ENCODE results near the gene KDM3B. TPM values are rescaled to one million over a fixed set of nuclear protein-coding genes. Genes with fewer than 3 reads are reported as not detected.
A peak's percentile ranks its signal among the peaks of the same experiment; 100 is the strongest.

The KDM3B gene
- total RNA-seq, 6 experiments from 2014 or later, result 13.7 to 19.7 (median 18.3) TPM

- H3K4me1 ChIP-seq, result peaks cover 0 to 17% (median 5%) of the 10 kb centered on the region in 4 donors
- H3K27me3 ChIP-seq, result no peaks in the 10 kb centered on the region
- H3K9me3 ChIP-seq, result no peaks in the 10 kb centered on the region
- TF ChIP-seq POLR2A (IDR thresholded peaks at IDR 0.05) (no peak), CTCF (IDR thresholded peaks at IDR 0.05) (no peak)
- no peaks in the 10 kb centered on the region for H3K36me3 ChIP-seq
- DNase-seq (no peak), ATAC-seq (no peak)
- intact Hi-C loops (cut with DNase I), result loop anchor here in 1 of 2 donors (5.0 kb wide), 1 partner anchor 35 kb away; no protein-coding TSS in a partner anchor
- no peak overlapping the region for H3K27ac ChIP-seq
- 91% methylated on average over 14 of the region's 14 CpGs for WGBS (ENCODE audit: insufficient coverage, low coverage, low lambda C conversion rate, missing lambda C conversion rate)
- no peak overlapping the region for H3K4me3 ChIP-seq
Measured at GRCh38 chr5:138467711-138468132, 115.2 kb downstream of the KDM3B start.

GRCh38 chr5:138468133-138468965 is 115.9 kb downstream of the KDM3B start:
- Histone ChIP-seq H3K4me3 (no peak overlapping the region), H3K27ac (no peak overlapping the region), H3K27me3 (no peaks in the 10 kb centered on the region), H3K36me3 (no peaks in the 10 kb centered on the region), H3K4me1 (peaks cover 0 to 14% (median 5%) of the 10 kb centered on the region in 4 donors), H3K9me3 (no peaks in the 10 kb centered on the region)
- intact Hi-C loops (cut with DNase I), result loop anchor here in 1 of 2 donors (5.0 kb wide), 1 partner anchor 34 kb away; no protein-coding TSS in a partner anchor
- 84% methylated on average over 7 of the region's 7 CpGs for WGBS (ENCODE audit: insufficient coverage, low coverage, low lambda C conversion rate, missing lambda C conversion rate)
- DNase-seq (no peak), ATAC-seq (no peak)
- TF ChIP-seq CTCF (IDR thresholded peaks at IDR 0.05) (no peak), POLR2A (IDR thresholded peaks at IDR 0.05) (peak; percentile 78)

GRCh38 chr5:138468966-138469539 is 116.6 kb downstream of the KDM3B start:
- ATAC-seq (no peak), DNase-seq (no peak)
- H3K27me3 ChIP-seq, result no peaks in the 10 kb centered on the region
- intact Hi-C loops (cut with DNase I), result loop anchor here in 1 of 2 donors (5.0 kb wide), 1 partner anchor 33 kb away; no protein-coding TSS in a partner anchor
- TF ChIP-seq POLR2A (IDR thresholded peaks at IDR 0.05), result peak; percentile 94
- TF ChIP-seq CTCF (IDR thresholded peaks at IDR 0.05), result no peak
- H3K9me3 ChIP-seq, result no peaks in the 10 kb centered on the region
- no peak overlapping the region for H3K4me3 ChIP-seq
- 97% methylated on average over 6 of the region's 8 CpGs for WGBS (ENCODE audit: insufficient coverage, low coverage, low lambda C conversion rate, missing lambda C conversion rate)
- H3K27ac ChIP-seq, result no peak overlapping the region
- H3K4me1 ChIP-seq, result peaks cover 0 to 12% (median 5%) of the 10 kb centered on the region in 4 donors
- no peaks in the 10 kb centered on the region for H3K36me3 ChIP-seq

DNA sequence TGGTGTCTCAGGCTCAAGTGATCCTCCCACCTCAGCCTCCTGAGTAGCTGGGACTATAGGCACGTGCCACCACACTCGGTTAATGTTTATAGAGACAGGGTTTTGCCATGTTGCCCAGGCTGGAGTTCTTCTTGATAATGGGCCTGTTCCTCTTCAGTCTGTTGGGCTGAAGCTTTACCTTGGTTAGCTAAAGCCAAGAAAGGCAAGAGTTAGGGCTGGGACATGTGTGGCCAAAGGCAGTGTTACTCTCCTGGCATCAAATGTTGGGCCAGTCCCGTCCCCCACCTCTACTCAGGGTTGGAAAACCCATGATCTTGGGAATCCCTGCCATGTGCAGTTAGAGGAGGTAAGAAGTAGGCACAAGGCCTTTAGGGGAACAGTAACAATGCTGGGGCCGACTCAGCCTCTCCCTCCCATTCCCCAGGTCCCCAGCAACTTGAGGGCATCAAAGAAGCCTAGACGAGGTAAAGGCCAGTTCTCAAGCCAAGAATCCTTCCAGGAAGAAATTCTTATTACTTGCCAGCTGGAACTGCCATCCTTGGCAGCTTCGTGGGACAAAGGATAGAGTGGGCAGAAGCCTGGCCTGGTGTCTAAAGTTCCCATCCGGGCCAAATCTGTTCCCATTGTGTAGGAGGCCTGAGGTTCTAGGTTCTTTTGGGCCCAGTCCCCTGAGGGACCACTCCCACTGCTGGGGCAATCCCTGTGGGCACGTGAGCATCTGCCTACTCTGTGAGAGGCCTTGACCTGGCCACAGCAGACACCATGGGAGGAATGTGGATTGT is 117.2 kb downstream of the KDM3B start:
- no peaks in the 10 kb centered on the region for H3K27me3 ChIP-seq
- H3K9me3 ChIP-seq, result no peaks in the 10 kb centered on the region
- H3K27ac ChIP-seq, result no peak overlapping the region
- no peaks in the 10 kb centered on the region for H3K36me3 ChIP-seq
- DNase-seq (no peak), ATAC-seq (peak in 1 of 4 donors; percentile 2)
- WGBS (ENCODE audit: insufficient coverage, low coverage, low lambda C conversion rate, missing lambda C conversion rate), result 38% methylated on average over 2 of the region's 8 CpGs
- H3K4me1 ChIP-seq, result peaks cover 0 to 12% (median 5%) of the 10 kb centered on the region in 4 donors
- TF ChIP-seq POLR2A (IDR thresholded peaks at IDR 0.05) (peak; percentile 69), CTCF (IDR thresholded peaks at IDR 0.05) (no peak)
- H3K4me3 ChIP-seq, result no peak overlapping the region
- intact Hi-C loops (cut with DNase I), result loop anchor here in 1 of 2 donors (5.0 kb wide), 1 partner anchor 33 kb away; no protein-coding TSS in a partner anchor
